ENCODE measurements around the gene SLCO4A1.

DNA sequence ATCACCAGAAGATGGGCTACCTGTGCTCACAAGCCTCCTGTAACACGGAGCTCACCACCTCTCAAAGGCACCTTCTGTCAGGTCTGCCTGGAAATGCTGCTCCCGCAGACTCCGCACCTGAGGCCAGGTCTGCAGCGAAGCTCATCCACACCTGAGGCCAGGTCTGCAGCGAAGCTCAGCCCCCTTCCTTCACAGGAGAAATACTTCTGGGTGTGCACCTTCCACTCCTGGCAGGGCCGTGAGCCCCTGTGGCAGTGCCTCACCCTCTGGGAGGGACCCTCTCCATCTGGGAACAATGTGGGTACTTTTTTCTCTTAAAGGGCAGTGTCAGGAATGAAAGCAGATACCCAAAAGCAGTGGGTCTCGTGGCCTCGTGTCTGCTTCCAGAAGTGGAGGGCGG lies 1.4 kb upstream of the SLCO4A1 start:
- TF ChIP-seq, protein P1, sequence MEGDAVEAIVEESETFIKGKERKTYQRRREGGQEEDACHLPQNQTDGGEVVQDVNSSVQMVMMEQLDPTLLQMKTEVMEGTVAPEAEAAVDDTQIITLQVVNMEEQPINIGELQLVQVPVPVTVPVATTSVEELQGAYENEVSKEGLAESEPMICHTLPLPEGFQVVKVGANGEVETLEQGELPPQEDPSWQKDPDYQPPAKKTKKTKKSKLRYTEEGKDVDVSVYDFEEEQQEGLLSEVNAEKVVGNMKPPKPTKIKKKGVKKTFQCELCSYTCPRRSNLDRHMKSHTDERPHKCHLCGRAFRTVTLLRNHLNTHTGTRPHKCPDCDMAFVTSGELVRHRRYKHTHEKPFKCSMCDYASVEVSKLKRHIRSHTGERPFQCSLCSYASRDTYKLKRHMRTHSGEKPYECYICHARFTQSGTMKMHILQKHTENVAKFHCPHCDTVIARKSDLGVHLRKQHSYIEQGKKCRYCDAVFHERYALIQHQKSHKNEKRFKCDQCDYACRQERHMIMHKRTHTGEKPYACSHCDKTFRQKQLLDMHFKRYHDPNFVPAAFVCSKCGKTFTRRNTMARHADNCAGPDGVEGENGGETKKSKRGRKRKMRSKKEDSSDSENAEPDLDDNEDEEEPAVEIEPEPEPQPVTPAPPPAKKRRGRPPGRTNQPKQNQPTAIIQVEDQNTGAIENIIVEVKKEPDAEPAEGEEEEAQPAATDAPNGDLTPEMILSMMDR (IDR thresholded peaks at IDR 0.05) = no peak
- TF ChIP-seq EZH2 (IDR thresholded peaks at IDR 0.05; ENCODE audit: borderline replicate concordance, insufficient read depth, low read depth, low read length, poor library complexity, severe bottlenecking) = no peak

Measured in B cell (primary cell).